C4-2B (cell line): ENCODE measurements around the gene KRTAP3-3.

Source experiments
- ZFX ChIP-seq: fragments of 450-650 bp; IDR thresholded peaks from 2 replicates; pipeline ENCODE4 v1.6.1; 2017
- TF ChIP-seq, protein P1 (sequence below): fragments of 450-650 bp; conservative IDR thresholded peaks from 2 replicates; pipeline ENCODE4 v1.5.1; 2017; ENCODE audit warnings: mild to moderate bottlenecking

- TF ChIP-seq, protein P1, sequence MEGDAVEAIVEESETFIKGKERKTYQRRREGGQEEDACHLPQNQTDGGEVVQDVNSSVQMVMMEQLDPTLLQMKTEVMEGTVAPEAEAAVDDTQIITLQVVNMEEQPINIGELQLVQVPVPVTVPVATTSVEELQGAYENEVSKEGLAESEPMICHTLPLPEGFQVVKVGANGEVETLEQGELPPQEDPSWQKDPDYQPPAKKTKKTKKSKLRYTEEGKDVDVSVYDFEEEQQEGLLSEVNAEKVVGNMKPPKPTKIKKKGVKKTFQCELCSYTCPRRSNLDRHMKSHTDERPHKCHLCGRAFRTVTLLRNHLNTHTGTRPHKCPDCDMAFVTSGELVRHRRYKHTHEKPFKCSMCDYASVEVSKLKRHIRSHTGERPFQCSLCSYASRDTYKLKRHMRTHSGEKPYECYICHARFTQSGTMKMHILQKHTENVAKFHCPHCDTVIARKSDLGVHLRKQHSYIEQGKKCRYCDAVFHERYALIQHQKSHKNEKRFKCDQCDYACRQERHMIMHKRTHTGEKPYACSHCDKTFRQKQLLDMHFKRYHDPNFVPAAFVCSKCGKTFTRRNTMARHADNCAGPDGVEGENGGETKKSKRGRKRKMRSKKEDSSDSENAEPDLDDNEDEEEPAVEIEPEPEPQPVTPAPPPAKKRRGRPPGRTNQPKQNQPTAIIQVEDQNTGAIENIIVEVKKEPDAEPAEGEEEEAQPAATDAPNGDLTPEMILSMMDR = no peak
- TF ChIP-seq ZFX = no peak
Observed at GRCh38 chr17:40992666-40993065, 1.3 kb downstream of the KRTAP3-3 start.
